ENCODE results near the gene MPHOSPH9. TPM values are rescaled to one million over a fixed set of nuclear protein-coding genes. Genes with fewer than 3 reads are reported as not detected.

The MPHOSPH9 gene
- total RNA-seq, 1 experiment from 2014 or later, result 44.9 TPM

GRCh38 chr12:123269896-123270213, 36.9 kb upstream of the MPHOSPH9 start:
- POLR2A ChIA-PET, result no interaction called here
- intact Hi-C loops (cut with micrococcal nuclease), result loop anchor here (1.0 kb wide), 1 partner anchor 312 kb away; no protein-coding TSS in a partner anchor
- DNase-seq (ENCODE audit: low read depth, low spot score) (no peak), ATAC-seq (no peak)
- no peak for TF ChIP-seq FOSL1 (IDR thresholded peaks at IDR 0.05; ENCODE audit: low read depth)
- TF ChIP-seq POLR2A (IDR thresholded peaks at IDR 0.05; ENCODE audit: borderline replicate concordance, extremely low read depth, insufficient read depth, insufficient read length), result no peak
- TF ChIP-seq, protein P1, sequence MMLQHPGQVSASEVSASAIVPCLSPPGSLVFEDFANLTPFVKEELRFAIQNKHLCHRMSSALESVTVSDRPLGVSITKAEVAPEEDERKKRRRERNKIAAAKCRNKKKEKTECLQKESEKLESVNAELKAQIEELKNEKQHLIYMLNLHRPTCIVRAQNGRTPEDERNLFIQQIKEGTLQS (IDR thresholded peaks at IDR 0.05), result no peak
- Histone ChIP-seq H3K4me2 (ENCODE audit: low read length) (peak overlapping the region; percentile 79), H4K20me1 (ENCODE audit: insufficient read depth) (no peaks in the 10 kb centered on the region), H3K36me3 (ENCODE audit: control insufficient read depth in 1 of 2, insufficient read depth in 2 of 2, low read length in 2 of 2) (peaks cover 3 to 8% of the 10 kb centered on the region in 2 experiments; a peak in 3 of 4 replicates), H3K79me2 (ENCODE audit: insufficient read depth, low read length) (peaks cover 49% of the 10 kb centered on the region), H3K9me3 (ENCODE audit: control insufficient read depth in 1 of 2, insufficient read depth in 1 of 2, low read depth in 1 of 2, low read length in 2 of 2) (no peaks in the 10 kb centered on the region), H3K9ac (ENCODE audit: low read length) (peak overlapping the region; percentile 82), H3K27ac (ENCODE audit: low read depth, low read length) (peak overlapping the region; percentile 92), H3K4me1 (ENCODE audit: control insufficient read depth in 1 of 2, insufficient read depth in 2 of 2, low read length in 2 of 2) (peaks cover 6 to 19% of the 10 kb centered on the region in 2 experiments; a peak in 3 of 4 replicates), H3K27me3 (ENCODE audit: insufficient read depth, low read length) (no peaks in the 10 kb centered on the region), H2AFZ (ENCODE audit: low read depth, low read length, poor library complexity, severe bottlenecking) (no peak overlapping the region), H3K4me3 (replicated peaks in 1 of 2; ENCODE audit: low read depth in 1 of 2, low read length in 2 of 2) (peak overlapping the region; percentile 72 to 76), H3K9me2 (ENCODE audit: insufficient read depth) (no peaks in the 10 kb centered on the region)
- RAD21 ChIA-PET (ENCODE audit: low non-redundant PET in 1 of 2, low total read pairs in 2 of 2, uncharacterized antibody in 2 of 2, unreplicated experiment in 2 of 2), result no interaction called here
- CTCF ChIA-PET, result no interaction called here
- BruUV-seq (replicated peaks), result no TSS peak

DNA sequence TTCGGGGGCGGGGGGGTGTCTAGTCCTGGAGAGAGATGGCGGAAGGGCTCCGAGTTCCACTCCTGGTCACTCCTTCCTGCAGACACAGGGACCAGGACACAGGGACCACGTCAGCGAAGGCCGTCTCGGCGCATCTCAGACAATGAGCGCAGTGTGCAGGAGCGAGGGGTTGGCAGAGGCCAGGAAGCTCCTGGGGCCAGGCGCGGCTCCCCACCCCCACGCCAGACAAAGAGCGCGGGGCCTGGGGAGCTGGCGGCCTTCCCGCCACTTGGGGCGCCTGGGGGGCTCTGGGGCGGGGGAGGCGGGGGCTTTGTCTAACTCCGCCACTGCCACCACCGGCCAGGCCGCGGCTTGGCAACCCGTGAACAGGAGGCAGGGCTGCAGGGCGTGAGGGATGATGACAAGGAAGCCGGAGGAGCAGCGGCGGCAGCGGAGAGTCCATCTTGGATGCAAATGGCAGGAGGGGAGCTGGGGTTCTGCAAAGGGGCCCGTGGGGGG, 36.5 kb upstream of the MPHOSPH9 start:
- Histone ChIP-seq H3K27me3 (ENCODE audit: insufficient read depth, low read length) (no peaks in the 10 kb centered on the region), H3K27ac (ENCODE audit: low read depth, low read length) (no peak overlapping the region), H3K4me3 (replicated peaks in 1 of 2; ENCODE audit: low read depth in 1 of 2, low read length in 2 of 2) (no peak overlapping the region), H3K79me2 (ENCODE audit: insufficient read depth, low read length) (peaks cover 53% of the 10 kb centered on the region), H2AFZ (ENCODE audit: low read depth, low read length, poor library complexity, severe bottlenecking) (no peak overlapping the region), H3K4me2 (ENCODE audit: low read length) (peak overlapping the region; percentile 79), H3K9me2 (ENCODE audit: insufficient read depth) (no peaks in the 10 kb centered on the region), H4K20me1 (ENCODE audit: insufficient read depth) (no peaks in the 10 kb centered on the region), H3K9me3 (ENCODE audit: control insufficient read depth in 1 of 2, insufficient read depth in 1 of 2, low read depth in 1 of 2, low read length in 2 of 2) (no peaks in the 10 kb centered on the region), H3K4me1 (ENCODE audit: control insufficient read depth in 1 of 2, insufficient read depth in 2 of 2, low read length in 2 of 2) (peaks cover 6 to 19% of the 10 kb centered on the region in 2 experiments; a peak in 3 of 4 replicates), H3K36me3 (ENCODE audit: control insufficient read depth in 1 of 2, insufficient read depth in 2 of 2, low read length in 2 of 2) (peaks cover 3 to 12% of the 10 kb centered on the region in 2 experiments; a peak in 3 of 4 replicates), H3K9ac (ENCODE audit: low read length) (no peak overlapping the region; the same call in 1 of the 2 replicates)
- BruUV-seq (replicated peaks), result no TSS peak
- ChIA-PET RAD21 (ENCODE audit: low non-redundant PET in 1 of 2, low total read pairs in 2 of 2, uncharacterized antibody in 2 of 2, unreplicated experiment in 2 of 2) (no interaction called here), POLR2A (no interaction called here), CTCF (no interaction called here)
- DNase-seq (ENCODE audit: low read depth, low spot score) (no peak), ATAC-seq (no peak)
- no peak for TF ChIP-seq POLR2A (IDR thresholded peaks at IDR 0.05; ENCODE audit: borderline replicate concordance, extremely low read depth, insufficient read depth, insufficient read length)
- no peak for TF ChIP-seq SIN3A (IDR thresholded peaks at IDR 0.05; ENCODE audit: low read depth)
- no peak for TF ChIP-seq ELF1 (IDR thresholded peaks at IDR 0.05; ENCODE audit: borderline replicate concordance, low read depth)
- TF ChIP-seq YY1 (IDR thresholded peaks at IDR 0.05; ENCODE audit: extremely low read depth, insufficient replicate concordance, low read depth, low read length), result no peak
- TF ChIP-seq CEBPB (IDR thresholded peaks at IDR 0.05; ENCODE audit: low read depth), result no peak
- intact Hi-C loops (cut with micrococcal nuclease), result no loop called here

All from HCT116 (cell line).